Stimulated activated CD4-positive, alpha-beta T cell treated with anti-CD3 and anti-CD28 coated beads, Interleukin-1b, Interleukin-23, amount 100 ng/mL, for 48 hours (primary cell): ENCODE data around the gene CSK.
"Not testable (repeated sequence)": the region's sequence is repeated elsewhere in the genome, so short reads cannot be mapped to it uniquely, and the experiment has no call there.

Experiments used
- DNase-seq: peaks from one replicate; pipeline ENCODE4 v3.0.0-alpha.2; 2020

Gene CSK

DNA sequence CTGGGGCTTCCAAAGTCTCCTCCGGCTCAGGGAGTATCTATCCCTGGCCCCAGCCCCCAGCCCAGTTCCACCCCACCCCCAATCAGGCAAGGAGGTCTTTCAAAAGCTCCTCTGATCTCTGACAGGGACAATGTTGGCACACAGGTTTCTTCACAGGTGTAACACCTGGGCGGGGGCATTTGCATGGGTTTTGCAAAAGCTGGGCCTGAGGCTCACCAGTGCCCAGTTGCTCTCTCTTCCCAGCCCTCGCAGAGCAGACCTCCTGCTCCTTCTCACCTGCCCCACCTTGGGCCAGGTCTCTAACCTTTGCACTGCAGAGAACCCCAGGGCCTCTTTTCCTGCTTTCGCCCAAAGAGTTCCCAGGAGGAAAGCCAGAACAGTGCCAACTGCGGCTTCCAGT is 8.6 kb upstream of the CSK start:
- no peak for DNase-seq

DNA sequence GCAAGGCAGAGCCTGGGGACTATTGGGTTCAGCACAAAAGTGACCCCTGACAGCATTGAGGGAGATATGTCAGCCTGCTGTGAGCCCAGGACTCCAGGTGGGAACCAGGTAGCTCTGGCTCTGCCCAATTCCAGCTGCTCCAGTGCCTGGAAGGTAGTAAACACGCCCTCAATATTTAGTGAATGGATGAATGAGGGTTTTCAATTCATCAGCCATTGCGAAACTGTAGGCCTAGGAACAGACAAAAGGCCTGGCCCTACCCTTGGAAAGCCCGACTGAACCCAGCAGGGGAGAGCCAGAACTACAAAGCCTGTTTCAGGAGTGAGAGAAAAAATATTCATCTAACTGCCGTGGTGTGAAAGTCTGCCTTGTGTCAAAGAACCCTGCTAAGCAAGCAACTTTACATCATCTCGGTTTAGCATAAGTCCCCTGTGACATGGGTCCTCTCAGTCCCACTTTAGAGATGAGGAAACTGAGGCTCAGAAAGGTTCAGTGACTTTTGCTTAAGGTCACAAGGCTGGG is 8.1 kb upstream of the CSK start:
- DNase-seq, result no peak

DNA sequence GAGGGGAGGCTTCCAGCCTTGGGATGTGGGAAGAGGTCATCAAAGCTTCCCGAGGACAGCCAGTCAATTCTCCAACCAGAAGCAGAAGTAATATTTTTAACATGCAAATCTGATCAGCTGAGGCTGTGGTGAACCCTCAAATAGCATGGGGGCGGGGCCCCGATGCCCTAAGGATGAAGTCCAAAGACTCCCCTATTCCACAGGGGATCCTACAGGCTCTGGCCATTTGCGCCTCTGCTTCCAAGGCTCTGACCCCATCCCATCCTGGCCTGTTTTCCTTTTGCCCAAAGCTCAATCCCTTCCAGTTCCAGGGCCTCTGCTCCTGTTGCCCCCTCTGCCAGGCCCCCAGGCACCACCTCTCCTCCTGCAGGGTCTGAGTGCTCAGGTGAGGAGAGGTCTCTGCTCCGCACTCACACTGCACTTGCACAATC is 6.7 kb upstream of the CSK start:
- DNase-seq, result no peak

GRCh38 chr15:74775894-74776293 is 6.0 kb upstream of the CSK start:
- DNase-seq, result no peak

DNA sequence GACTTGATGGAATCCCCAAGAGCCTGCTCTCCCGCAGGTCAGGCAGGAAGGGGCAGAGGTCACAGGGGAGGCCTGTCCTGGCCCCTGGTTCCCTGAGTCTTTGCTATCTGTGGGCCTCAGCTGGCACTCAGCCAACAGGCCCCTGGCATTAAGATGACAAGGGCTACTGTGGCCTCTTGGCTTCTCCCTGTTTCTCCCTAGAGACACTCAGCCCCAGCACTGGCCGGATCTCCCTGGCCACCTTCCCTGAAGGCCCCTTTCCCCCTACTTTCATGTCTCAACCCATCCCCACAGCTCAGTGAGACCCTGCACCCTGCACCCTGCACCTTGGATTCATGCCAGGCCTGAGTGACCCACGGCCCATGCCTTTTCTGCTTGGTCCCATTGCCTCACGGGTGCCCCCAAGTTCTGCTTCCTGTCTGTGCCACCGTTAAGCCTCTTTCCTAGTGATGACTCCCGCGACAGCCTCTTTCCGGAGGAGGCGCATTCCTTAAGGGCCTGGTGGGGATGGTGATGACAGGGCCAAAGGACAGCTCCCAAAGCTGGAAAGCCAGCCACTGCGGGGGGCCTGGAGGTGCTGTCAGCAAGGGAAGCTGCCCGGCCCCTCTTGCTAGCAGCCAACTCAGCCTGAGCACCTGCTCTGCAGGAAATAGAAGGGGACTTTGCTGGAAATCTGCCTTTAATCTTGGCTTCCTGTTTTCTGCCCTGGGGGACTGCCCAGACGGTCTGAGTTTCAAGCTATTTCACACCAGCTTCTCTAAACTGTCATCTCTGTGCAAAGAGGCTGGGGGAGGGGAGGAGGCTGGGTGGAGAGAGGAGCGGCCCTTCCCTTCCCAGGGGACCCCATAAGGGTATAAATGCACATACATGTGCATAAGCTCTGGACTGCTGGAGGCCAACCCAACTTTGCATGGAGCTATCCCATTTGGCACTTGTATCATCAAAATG is 4.8 kb upstream of the CSK start:
- peak; percentile 52 for DNase-seq

- DNase-seq, result no peak
These were observed 3.9 kb upstream of the CSK start for GRCh38 chr15:74777769-74778598.

DNA sequence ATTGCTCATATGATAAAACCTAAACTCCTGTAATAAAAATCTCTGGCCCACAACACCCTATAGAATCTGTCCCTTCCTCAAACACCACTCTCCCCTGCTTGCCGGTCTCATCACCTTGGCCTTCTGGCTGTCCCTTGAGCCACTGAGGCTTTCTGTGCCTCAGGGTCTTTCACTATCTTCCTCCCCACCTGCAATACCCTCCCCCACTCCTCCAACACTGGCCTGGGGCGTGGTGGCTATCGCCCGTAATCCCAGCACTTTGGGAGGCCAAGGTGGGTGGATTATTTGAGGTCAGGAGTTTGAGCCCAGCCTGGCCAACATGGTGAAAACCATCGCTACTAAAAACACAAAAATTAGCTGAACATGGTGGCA is 3.3 kb upstream of the CSK start:
- DNase-seq, result no peak

GRCh38 chr15:74779162-74779648 is 2.7 kb upstream of the CSK start:
- DNase-seq, result no peak

DNA sequence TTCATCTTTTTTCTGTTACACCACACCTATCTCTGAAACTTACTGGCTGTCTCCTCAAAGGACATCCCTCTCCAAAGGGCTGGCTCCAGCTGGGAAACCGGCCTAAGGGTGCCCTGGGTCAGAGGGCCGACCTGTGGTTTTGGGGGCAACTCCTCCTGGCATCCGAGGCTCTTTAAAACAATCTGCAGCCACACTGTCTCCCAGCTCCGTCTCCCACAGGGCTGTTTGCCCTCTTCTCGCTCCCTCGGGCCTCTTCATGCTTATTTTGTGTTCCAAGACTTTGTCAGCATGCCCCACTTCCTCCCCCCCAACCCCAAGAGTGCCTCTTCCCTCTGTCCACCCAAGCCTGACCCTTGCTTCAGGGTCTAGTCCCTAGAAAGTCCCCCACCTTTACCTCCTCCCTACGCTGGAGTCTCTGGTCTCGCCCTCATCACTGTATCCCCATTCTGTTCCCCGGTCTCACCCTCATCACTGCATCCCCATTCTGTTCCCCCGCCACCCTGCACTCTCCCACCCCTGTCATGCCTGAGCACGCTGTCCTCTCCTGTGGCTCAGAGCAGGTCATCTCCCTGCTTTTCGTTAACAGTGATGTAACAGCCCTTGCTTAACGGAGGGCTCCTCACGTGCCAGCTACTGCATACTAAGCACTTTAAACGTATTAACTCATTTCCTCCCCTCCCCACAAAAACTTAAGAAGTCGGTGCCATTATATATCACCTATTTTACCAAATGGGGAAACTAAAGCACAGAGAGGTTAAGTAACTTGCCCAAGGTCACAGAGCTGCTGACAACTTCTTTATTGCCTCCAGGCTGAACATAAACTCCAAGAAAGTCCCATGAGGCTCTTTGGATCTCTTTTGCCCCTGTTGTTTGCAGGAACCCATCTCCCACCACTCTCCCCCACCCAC is 1.1 kb upstream of the CSK start:
- DNase-seq, result peak; percentile 49

- peak; percentile 54 for DNase-seq
These were observed 585 bp downstream of the CSK start for GRCh38 chr15:74782259-74783071.

- no peak for DNase-seq
These were observed 1.4 kb downstream of the CSK start for GRCh38 chr15:74783072-74783807.

DNA sequence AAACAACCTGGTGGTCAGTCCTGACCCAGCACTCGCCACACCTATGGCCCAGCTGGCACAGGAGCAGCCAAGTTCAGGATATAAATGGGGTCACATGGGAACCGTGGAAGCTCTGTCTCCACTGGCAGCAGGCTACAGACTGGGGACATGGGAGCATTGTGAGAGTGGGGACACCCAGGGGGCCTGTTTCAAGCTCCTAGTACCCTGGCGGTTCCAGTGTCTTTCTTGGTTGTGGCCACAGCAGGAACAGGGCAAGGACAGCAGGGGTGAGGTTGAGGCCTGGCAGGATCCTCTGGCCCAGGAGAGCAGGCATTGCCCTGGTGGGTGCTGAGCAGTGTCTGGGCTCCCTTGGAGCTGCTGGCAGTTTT is 1.9 kb downstream of the CSK start:
- no peak for DNase-seq

DNA sequence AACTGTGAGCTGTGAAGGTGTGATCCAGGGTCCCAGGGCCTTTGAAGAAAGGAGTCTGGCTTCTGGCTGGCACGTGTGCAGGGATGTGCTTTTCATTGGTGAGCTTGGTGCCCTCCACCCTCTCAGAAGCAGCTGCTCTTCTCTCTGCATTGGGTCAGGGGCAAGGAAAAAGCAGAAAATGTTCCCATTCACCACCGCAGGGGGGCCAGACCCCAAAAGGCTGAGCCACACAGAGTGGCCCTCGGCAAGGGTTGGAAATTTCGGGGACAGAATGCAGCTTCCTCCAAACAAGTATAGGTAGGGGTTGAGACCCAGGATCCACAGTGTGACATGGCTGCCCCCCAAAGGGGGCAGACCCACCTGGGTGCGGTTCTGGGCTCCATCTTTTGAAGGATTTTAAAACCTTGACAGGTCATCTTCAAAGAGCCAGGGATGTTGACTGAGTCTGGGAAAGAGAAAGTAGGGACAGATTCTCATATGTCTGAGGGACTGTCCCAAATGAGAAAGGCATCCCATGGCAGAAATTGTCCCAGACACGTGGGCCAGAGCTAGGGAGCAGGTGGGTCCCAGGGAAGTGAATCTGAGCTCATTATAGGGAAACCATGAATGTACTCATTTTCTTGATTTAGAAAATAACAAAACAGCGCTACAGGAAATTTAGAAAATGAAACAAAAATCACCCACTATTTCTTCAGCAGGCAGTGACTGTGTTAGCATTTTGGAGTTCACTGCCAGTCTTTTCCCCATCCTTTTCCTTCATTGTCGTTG is 2.7 kb downstream of the CSK start:
- DNase-seq, result no peak

DNA sequence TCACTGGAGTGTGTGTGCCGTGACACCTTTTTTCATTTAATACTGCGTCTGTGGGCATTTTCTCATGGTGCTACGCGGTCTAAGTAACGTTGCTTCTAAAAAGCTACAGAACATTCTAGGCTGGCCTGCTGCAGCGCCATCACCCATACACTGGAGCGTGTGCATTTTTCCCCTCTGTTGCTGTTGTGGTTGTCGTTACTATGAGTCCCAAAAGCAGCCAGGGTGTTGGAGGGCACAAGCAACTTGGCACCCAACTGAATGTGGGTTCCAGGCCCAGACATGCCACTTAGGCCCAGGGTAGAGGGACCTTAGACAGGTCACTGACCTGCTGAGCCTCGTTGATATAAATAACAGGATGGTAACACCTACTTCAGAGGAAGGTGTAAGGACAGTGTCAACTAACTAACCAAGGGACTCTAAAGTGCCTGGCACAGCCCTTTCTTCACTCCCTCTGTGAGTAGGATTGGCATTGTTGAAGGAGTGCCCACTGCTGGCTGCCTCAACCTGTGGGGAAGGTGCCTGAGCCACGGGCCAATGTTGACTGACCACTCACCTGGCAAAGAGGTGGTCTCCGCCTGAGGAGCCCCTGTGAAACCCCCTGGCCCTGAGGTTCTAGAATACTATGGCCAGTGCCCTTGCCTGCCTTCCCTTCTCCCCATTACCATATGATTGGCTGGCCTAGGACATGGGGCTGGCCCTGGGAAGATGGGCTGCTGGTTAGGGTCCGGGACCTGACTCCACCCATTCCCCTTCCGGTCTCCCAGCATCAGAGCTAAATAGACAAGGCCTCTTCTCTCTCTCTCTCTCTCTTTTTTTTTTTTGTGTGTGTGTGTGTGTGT is 3.5 kb downstream of the CSK start:
- peak; percentile 56 for DNase-seq

DNA sequence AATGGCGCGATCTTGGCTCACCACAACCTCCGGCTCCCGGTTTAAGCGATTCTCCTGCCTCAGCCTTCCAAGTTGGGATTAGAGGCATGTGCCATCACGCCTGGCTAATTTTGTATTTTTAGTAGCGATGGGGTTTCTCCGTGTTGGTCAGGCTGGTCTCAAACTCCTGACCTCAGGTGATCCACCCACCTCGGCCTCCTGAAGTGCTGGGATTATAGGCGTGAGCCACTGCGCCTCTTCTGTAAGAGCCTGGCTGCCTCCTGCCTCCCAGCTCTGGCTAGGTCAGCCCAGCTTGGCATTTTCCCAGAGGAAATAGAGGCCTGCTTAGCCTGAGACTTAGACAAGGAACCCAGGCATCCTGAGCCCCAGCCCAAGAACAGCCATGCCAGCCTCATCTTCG is 4.2 kb downstream of the CSK start:
- not testable (repeated sequence) for DNase-seq

GRCh38 chr15:74786551-74787165 is 4.8 kb downstream of the CSK start:
- no peak for DNase-seq

DNA sequence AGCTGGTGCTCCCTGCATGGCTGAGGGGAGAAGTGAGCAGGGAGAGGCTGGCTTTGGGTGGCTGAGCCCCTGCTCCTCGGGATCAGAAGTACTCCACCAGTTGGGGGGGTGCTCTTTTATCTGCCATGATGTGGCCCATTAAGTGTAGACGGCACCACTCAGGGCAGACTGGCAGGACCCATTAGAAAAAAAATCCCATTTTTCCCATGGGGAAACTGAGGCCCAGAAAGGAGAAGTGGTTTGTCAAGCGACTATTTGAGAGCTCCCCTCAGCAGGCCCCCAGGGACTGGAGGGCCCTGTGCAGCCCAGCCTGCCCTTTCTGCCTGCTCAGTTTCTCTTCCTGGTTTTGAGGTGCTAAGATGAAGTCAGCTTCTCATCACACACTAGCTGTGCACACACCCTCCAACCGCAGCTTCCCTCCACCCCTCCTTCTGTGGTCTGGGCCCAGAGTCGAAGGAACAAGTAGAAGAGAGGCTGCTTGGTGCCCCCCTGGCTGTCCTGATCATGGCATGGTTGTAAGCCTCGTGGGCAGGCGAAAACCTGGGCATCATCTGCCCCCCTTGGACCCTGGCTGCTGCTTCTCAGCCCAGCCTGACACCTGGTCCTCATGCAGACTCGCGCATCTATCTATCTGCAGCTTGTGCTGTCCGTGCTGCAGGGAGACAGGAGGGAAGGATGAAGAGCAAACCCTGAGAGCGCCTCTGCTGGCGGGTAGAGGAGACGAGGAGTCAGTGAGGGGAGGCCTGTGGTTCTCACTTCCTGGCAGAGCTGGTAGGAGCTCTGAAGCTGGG is 5.6 kb downstream of the CSK start:
- DNase-seq, result peak; percentile 96
